ENCODE measurements around the gene TMEM196. TPM values are rescaled to one million over a fixed set of nuclear protein-coding genes. Genes with fewer than 3 reads are reported as not detected.
A peak's percentile ranks its signal among the peaks of the same experiment; 100 is the strongest.

Gene TMEM196
- total RNA-seq, 1 donor from 2014 or later, result not detected

- Histone ChIP-seq H3K27ac (peak within 1 kb of the TSS; percentile 47), H3K27me3 (peaks cover 34% of the 10 kb centered on the region), H3K4me3 (peak within 1 kb of the TSS; percentile 92), H3K9me3 (ENCODE audit: low read depth) (no peaks in the 10 kb centered on the region), H3K79me2 (ENCODE audit: low read depth) (peaks cover 50% of the 10 kb centered on the region), H3K9ac (peak within 1 kb of the TSS; percentile 85), H3K4me1 (peaks cover 16% of the 10 kb centered on the region), H3K36me3 (no peaks in the 10 kb centered on the region), H3F3A (ENCODE audit: low read depth) (no peaks in the 10 kb centered on the region), H4K20me1 (ENCODE audit: low read depth) (peaks cover 4% of the 10 kb centered on the region), H3K4me2 (peak within 1 kb of the TSS; percentile 93), H2AFZ (replicated peaks) (peak within 1 kb of the TSS; percentile 93)
- no peaks in the 10 kb centered on the region for H3K36me3 Mint-ChIP-seq
- no peaks in the 10 kb centered on the region for H3K9me3 Mint-ChIP-seq
- H3K4me3 Mint-ChIP-seq, result peak within 1 kb of the TSS; percentile 99
- peak; percentile 97 for DNase-seq (ENCODE audit: low spot score)
- peaks cover 34% of the 10 kb centered on the region for H3K4me1 Mint-ChIP-seq
- peak within 1 kb of the TSS; percentile 88 for H3K27ac Mint-ChIP-seq
- TF ChIP-seq CTCF (IDR thresholded peaks at IDR 0.05) (peak; percentile 87), EZH2 (IDR thresholded peaks at IDR 0.05) (no peak), EZH2phosphoT487 (IDR thresholded peaks at IDR 0.05) (peak; percentile 69)
- peaks cover 2% of the 10 kb centered on the region for H3K27me3 Mint-ChIP-seq (ENCODE audit: insufficient read depth, low read depth)
These were observed 64.8 kb downstream of the TMEM196 start, which contains the start of gene POLR1F for GRCh38 chr7:19708397-19709248. Gene POLR1F (minus strand): TSS chr7:19709037. CDS start chr7:19709016, 21 bp downstream.

GRCh38 chr7:19707240-19707639 lies 66.2 kb downstream of the TMEM196 start:
- Histone ChIP-seq H3K27me3 (peaks cover 31% of the 10 kb centered on the region), H3K9me3 (ENCODE audit: low read depth) (no peaks in the 10 kb centered on the region), H3K27ac (no peak overlapping the region), H3K4me3 (peak overlapping the region; percentile 92), H3K4me2 (peak overlapping the region; percentile 93), H3K4me1 (peaks cover 16% of the 10 kb centered on the region), H4K20me1 (ENCODE audit: low read depth) (peaks cover 4% of the 10 kb centered on the region), H3K9ac (peak overlapping the region; percentile 85), H3K79me2 (ENCODE audit: low read depth) (peaks cover 59% of the 10 kb centered on the region), H2AFZ (replicated peaks) (no peak overlapping the region), H3F3A (ENCODE audit: low read depth) (no peaks in the 10 kb centered on the region), H3K36me3 (peaks cover 3% of the 10 kb centered on the region)
- no peak for DNase-seq (ENCODE audit: low spot score)
- Mint-ChIP-seq H3K9me3 (no peaks in the 10 kb centered on the region), H3K36me3 (peaks cover 4% of the 10 kb centered on the region), H3K27ac (no peak overlapping the region), H3K4me1 (peaks cover 34% of the 10 kb centered on the region), H3K27me3 (ENCODE audit: insufficient read depth, low read depth) (peaks cover 2% of the 10 kb centered on the region), H3K4me3 (peak overlapping the region; percentile 99)
- TF ChIP-seq EZH2phosphoT487 (IDR thresholded peaks at IDR 0.05) (no peak), CTCF (IDR thresholded peaks at IDR 0.05) (no peak), EZH2 (IDR thresholded peaks at IDR 0.05) (no peak)

- H4K20me1 ChIP-seq (ENCODE audit: low read depth), result peaks cover 4% of the 10 kb centered on the region
- Mint-ChIP-seq H3K36me3 (peaks cover 11% of the 10 kb centered on the region), H3K4me3 (no peak overlapping the region), H3K27ac (no peak overlapping the region), H3K4me1 (peaks cover 34% of the 10 kb centered on the region), H3K27me3 (ENCODE audit: insufficient read depth, low read depth) (peaks cover 2% of the 10 kb centered on the region), H3K9me3 (no peaks in the 10 kb centered on the region)
- peaks cover 15% of the 10 kb centered on the region for H3K27me3 ChIP-seq
- peaks cover 16% of the 10 kb centered on the region for H3K4me1 ChIP-seq
- peak overlapping the region; percentile 52 for H3K4me2 ChIP-seq
- no peaks in the 10 kb centered on the region for H3K9me3 ChIP-seq (ENCODE audit: low read depth)
- no peaks in the 10 kb centered on the region for H3F3A ChIP-seq (ENCODE audit: low read depth)
- H2AFZ ChIP-seq (replicated peaks), result no peak overlapping the region
- peaks cover 67% of the 10 kb centered on the region for H3K79me2 ChIP-seq (ENCODE audit: low read depth)
- TF ChIP-seq EZH2phosphoT487 (IDR thresholded peaks at IDR 0.05) (no peak), CTCF (IDR thresholded peaks at IDR 0.05) (no peak), EZH2 (IDR thresholded peaks at IDR 0.05) (no peak)
- H3K36me3 ChIP-seq, result peaks cover 3% of the 10 kb centered on the region
- DNase-seq (ENCODE audit: low spot score), result peak; percentile 38
- H3K27ac ChIP-seq, result no peak overlapping the region
- no peak overlapping the region for H3K4me3 ChIP-seq
- H3K9ac ChIP-seq, result no peak overlapping the region
These were observed 67.8 kb downstream of the TMEM196 start for GRCh38 chr7:19705663-19706062.

Data from neural progenitor cell (in vitro differentiated cells).